Nucleus accumbens (tissue), 56 donors: Measurements from ENCODE around the gene PROM2.
"Not testable (repeated sequence)": the region's sequence is repeated elsewhere in the genome, so short reads cannot be mapped to it uniquely, and the experiment has no call there.

ENCODE experiments used
- DNase-seq, 56 donors: peaks; one replicate each; lab custom pipeline; 2025; lab: John Stamatoyannopoulos, UW

The PROM2 gene

DNA sequence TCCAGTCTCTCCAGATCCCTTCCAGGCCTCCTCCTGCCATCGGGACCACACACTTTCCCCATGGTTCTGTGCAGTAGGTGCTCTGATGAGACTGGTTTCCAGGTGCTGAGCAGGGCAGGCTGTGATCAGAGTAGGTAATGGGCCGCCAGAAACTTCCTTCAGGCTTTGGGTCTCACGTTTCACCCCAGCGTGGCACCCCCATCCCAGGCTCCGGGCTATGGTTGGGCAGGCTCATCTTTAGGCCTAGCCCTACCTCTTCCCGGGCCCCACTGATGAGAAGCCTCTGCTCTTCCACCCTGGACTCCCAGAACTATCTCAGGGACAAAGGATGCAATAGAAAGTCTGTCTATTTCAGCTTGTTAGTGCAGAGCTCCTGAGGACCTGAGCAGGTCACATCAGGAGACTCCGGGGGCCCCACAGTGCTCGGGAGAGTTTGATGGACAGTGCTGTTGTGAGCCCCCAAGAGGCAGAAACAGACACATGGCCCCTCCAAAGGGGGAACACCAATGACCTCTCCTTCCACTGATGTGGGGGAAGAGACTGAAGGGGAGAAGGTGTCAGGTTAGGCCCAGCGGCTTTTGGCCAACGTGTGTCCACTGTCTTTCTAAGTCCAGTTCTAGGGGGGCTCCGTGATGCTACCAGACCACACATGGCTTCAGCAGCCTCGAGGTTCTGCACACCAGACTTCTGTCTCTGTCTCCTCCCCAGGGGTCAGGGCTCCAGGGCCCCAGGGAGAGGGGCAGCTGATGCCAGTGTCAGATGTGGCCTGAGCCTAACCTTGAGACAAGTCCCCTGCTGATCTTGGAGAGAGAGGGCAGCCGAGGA, 5.8 kb upstream of the PROM2 start:
- no peak for DNase-seq

- no peak for DNase-seq
Measured at GRCh38 chr2:95269036-95269680, 5.1 kb upstream of the PROM2 start.

- DNase-seq = not testable (repeated sequence)
Measured at GRCh38 chr2:95269745-95270144, 4.5 kb upstream of the PROM2 start.

GRCh38 chr2:95270541-95271081, 3.6 kb upstream of the PROM2 start:
- DNase-seq = no peak

DNA sequence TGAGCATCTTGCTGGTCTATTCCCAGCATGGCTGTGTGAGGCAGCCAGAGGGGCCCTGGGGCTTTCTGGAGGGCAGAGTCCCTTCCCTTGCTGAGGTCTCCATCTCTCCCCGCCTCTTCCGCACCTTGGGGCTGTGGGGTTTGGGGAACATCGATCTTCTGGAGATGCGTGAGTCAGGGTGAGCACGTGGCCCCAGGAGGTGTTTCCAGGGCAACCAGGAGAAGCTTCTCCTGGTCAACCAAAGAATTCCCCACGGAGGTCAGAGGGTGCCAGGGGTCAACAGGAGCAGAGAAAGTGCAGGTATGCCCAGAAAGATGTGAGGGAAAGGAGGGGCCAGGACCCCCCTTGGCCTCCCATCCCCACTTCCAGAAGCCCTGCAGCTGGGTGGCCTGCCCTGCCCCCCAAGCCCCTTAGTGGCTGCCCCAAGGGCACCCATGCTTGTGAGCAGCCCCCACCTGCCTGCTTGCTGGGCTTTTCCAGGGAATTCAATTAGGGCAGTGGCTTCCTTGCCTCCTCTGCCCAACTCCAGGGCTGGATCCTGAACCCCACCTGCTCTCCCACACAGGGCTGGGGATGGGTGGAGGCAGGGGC, 2.8 kb upstream of the PROM2 start:
- DNase-seq = no peak

DNA sequence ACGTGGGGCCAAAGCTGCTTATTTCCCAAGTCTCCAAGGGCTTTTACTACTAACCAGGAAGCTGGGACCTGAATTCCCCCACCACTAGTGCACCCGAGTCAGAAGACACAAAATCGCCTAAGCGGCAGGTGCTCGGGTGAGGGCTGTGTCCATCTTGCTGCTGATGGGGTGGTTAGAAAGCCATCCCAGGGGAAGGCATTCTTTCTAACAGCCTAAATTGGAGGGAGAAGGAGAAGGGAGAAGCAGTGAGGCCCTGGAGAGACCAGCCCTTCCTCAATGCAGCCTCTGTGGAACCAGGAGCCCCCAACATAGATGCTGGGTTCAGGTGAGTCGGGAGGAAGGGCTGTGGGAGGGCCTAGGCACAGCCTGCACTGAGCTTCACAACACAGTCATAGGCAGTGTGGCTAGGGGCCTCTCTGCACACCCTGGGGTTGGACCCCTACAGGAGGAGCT, 1.9 kb upstream of the PROM2 start:
- DNase-seq = no peak

GRCh38 chr2:95272781-95273180, 1.5 kb upstream of the PROM2 start:
- DNase-seq = no peak

DNA sequence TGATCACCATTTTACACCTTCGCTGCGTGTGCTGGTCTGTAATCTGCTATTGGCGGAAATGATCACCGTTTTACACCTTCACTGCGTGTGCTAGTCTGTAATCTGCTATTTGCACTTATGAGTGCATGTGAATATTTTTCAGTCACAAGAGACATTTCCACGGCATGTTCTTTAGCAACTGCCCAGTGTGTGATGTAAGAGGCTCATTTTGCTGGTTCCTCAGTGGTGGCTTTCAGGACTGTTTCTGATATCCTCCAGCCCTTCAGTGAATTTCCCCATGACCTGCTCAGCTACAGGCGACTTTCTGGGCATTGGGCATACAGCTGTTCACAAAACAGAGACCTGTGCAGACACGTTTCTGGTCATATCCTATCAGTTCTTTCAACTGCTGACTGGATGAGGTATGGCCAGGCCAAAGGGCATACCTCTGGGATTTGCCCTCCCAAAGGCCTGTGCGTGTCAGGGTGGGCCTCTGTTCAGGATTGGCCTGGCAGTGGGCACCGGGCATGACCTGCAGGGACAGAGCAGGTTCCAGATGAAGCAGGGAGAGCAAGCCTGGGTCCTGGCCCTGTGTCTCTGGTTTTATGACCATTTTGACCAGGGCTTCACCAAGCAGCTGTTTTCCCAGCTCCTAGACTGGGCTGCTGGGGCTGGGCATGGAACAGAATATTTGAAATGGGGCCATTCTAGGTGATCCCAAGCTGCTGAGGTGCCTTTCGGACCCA, 521 bp upstream of the PROM2 start:
- no peak for DNase-seq

- no peak for DNase-seq
Measured at GRCh38 chr2:95275151-95275515, 884 bp downstream of the PROM2 start.

- no peak for DNase-seq
Measured at GRCh38 chr2:95275601-95276243, 1.5 kb downstream of the PROM2 start.

DNA sequence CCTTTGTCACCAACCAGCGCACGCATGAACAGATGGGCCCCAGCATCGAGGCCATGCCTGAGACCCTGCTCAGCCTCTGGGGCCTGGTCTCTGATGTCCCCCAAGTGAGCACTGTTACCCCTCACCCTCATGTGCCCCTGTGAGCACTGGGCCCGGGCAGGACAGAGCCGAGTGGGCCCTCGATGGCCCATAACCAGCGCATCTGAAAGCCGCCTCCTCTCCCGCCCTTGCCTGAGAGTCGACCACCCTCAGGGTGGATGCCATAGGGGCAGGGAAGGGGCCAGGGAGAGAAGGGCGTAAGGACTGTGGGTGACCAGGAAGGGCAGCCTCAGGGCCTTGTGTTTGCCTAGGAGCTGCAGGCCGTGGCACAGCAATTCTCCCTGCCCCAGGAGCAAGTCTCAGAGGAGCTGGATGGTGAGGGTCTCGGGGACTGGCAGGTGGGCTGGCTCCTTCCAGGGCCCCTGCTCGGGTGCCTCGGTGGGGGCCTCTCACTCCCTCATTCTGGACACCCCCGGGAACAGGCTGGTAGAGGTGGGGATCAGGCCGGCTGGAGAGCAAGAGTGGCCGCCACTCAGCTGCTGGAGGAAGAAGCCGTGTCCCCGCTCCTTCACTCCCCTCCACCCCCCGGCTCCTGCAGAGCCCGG, 2.1 kb downstream of the PROM2 start:
- DNase-seq = no peak

GRCh38 chr2:95276888-95277245, 2.6 kb downstream of the PROM2 start:
- no peak for DNase-seq

DNA sequence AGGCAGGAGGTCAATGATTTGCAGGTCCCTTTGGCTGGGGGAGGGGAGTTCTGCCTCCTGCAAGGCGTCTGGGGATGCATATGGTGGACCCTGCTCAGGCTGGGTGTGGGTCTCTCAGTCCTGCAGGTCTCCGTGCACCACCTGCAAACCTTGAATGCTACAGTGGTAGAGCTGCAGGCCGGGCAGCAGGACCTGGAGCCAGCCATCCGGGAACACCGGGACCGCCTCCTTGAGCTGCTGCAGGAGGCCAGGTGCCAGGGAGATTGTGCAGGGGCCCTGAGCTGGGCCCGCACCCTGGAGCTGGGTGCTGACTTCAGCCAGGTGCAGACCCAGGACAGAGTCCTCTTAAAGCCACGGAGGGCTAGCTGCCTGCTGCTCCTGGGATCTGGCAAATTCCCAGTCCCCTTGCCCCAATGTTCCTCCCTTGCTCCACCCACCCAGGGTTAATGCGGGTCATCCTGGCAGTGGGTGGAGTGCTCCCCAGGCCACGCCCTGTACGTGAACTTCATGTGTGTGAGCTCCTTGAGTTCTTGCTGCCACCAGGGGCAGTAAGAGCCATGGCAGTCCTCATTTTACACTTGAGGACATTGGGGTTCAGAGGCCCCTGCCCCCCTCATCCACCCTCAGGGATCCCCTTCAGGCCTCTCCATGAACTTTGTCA, 3.1 kb downstream of the PROM2 start:
- DNase-seq = no peak

DNA sequence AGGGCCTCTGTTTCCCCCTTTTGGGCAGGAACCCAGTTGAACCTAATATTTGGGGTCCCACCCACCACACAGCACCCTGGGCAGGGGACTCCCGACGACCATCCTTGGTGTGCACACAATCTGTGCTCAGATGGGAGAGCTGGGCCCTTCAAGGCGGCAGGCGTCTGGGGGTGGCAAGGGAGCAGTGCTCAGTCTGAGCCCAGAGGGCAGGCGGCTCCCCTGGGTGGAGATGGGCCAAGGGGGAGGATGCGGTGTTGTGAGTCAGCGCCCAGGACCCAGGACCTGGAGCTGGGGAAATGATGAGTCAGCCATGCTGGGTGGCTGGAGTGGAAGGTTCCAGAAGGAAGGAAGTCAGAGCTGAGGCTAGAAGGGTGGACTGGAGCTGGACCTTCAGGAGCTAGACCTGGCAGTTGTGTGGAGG, 3.8 kb downstream of the PROM2 start:
- DNase-seq = no peak

GRCh38 chr2:95278637-95279225, 4.5 kb downstream of the PROM2 start:
- no peak for DNase-seq

- DNase-seq = no peak
Measured at GRCh38 chr2:95279435-95280035, 5.3 kb downstream of the PROM2 start.

DNA sequence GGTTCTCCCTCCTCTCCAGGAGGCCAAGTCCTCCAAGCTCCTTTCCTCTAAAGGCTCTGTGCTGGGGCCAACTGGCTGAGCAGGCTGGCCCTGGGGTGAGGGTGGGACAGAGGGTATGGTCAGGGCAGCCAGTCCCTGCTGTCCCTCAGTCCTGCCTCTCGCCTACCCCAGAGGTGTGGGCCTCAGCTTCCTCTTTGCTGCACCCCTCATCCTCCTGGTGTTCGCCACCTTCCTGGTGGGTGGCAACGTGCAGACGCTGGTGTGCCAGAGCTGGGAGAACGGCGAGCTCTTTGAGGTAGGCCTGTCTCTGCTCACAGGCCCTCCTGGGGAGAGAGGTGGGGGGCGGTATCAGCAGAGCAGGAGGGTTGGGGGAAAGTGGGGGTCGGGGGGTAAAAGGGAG, 6.8 kb downstream of the PROM2 start:
- DNase-seq = no peak

DNA sequence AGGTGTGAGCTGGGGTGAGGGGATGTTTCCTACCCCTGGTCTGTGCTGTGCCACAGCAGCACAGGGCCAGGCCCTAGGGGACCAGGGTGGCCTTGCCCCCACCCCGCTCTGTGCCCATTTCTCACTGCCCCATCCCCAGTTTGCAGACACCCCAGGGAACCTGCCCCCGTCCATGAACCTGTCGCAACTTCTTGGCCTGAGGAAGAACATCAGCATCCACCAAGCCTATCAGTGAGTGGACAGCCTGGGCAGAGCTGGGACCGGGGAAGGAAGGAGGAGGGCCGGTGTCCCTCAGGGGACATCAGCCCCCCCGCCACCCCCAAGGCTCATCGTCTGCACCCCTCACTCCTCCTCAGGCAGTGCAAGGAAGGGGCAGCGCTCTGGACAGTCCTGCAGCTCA, 7.5 kb downstream of the PROM2 start:
- DNase-seq = no peak

DNA sequence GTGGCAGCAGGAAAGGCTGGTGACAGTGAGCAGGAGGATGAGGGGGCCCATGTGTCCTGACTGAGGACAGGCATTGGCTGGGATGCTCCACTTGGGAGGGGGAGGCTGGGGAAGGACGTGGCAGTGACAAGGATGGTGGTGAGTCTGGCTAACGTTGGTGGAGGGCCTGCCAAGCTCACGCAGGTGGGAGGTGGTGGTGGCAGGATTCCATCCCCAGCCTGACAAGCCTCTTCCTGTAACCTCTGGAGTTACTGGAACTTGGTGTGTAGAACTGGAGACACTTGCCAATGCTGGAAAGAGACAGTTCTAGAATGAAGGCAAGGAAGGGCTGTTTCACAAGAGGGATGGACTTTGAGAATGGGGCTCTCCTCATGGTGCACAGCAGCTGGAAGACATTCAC, 8.2 kb downstream of the PROM2 start:
- DNase-seq = no peak
